Measurements from ENCODE around the gene LMBRD2.

DNA sequence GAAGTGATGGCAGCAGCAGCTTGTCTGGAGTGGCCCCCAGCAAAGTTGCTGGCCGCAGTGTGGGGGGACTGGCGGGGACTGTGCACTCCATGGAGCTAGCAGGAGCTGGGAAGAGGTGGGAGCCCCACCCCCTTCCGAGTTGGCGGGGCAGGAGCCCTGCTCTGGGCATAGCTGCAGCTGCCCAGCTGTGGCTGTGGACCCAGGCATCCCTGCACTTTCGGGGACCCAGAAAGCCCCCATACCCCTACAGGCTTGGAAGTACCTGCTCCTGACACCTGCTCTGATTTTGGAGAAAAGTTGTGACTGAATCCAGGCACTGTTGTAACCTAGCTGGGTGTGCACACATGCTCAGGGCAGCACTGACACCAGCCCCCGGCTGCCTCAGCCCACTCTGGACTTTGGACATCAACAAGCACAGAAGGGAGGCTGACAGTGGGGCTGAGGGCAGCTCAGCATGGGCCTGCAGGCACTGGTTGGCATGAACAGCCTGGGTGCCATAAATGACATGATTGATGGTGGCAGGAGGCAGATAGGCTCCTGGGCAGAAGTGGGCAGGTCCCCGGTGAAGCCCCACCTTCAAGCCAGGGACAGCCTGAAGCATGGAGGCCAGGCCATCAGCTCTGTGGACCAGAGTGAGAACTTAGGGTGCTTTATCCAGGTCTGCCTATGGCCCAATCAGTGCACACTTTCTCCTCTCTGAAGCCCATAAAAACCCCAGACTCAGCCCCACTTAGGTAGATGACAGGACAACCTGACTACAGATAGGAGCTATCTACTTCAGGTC is 12.6 kb downstream of the LMBRD2 start:
- TF ChIP-seq, protein P1, sequence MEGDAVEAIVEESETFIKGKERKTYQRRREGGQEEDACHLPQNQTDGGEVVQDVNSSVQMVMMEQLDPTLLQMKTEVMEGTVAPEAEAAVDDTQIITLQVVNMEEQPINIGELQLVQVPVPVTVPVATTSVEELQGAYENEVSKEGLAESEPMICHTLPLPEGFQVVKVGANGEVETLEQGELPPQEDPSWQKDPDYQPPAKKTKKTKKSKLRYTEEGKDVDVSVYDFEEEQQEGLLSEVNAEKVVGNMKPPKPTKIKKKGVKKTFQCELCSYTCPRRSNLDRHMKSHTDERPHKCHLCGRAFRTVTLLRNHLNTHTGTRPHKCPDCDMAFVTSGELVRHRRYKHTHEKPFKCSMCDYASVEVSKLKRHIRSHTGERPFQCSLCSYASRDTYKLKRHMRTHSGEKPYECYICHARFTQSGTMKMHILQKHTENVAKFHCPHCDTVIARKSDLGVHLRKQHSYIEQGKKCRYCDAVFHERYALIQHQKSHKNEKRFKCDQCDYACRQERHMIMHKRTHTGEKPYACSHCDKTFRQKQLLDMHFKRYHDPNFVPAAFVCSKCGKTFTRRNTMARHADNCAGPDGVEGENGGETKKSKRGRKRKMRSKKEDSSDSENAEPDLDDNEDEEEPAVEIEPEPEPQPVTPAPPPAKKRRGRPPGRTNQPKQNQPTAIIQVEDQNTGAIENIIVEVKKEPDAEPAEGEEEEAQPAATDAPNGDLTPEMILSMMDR (conservative IDR thresholded peaks at IDR 0.05; ENCODE audit: low read depth in 2 of 2): no peak
- TF ChIP-seq REST (IDR thresholded peaks at IDR 0.05; ENCODE audit: unreplicated experiment) (no peak), EZH2phosphoT487 (IDR thresholded peaks at IDR 0.05; ENCODE audit: unreplicated experiment) (no peak), EZH2 (IDR thresholded peaks at IDR 0.05; ENCODE audit: low read depth, unreplicated experiment) (no peak), CREB1 (CRISPR knock-in tag; IDR thresholded peaks at IDR 0.05; ENCODE audit: low read depth) (no peak), POLR2AphosphoS5 (IDR thresholded peaks at IDR 0.05; ENCODE audit: low read depth) (no peak), NANOG (IDR thresholded peaks at IDR 0.05; ENCODE audit: borderline replicate concordance) (no peak), ZNF462 (CRISPR knock-in tag; IDR thresholded peaks at IDR 0.05) (no peak), STAT1 (IDR thresholded peaks at IDR 0.05; ENCODE audit: unreplicated experiment) (no peak)
